Suprapubic skin (tissue), 4 donors: ENCODE measurements around the gene MSMP. TPM values are rescaled to one million over a fixed set of nuclear protein-coding genes. Genes with fewer than 3 reads are reported as not detected.

Experiments used
- DNase-seq, 2 donors: peaks; one replicate each; pipeline ENCODE4 v3.0.0-alpha.2; 2019; ENCODE audit warnings: low spot score in 2 of 2
- H3K27ac ChIP-seq: fragments of 200-600 bp; sonication (generic); one replicate; pipeline ENCODE4 v1.5.1; 2019
- H3K27me3 ChIP-seq: fragments of 200-600 bp; sonication (generic); one replicate; pipeline ENCODE4 v1.5.1; 2019
- H3K36me3 ChIP-seq: fragments of 200-600 bp; sonication (generic); one replicate; pipeline ENCODE4 v1.5.1; 2019
- H3K4me1 ChIP-seq: fragments of 200-600 bp; sonication (generic); one replicate; pipeline ENCODE4 v1.5.1; 2019
- H3K4me3 ChIP-seq: fragments of 200-600 bp; sonication (generic); one replicate; pipeline ENCODE4 v1.5.1; 2019; ENCODE audit warnings: mild to moderate bottlenecking
- H3K9me3 ChIP-seq: fragments of 200-600 bp; sonication (generic); one replicate; pipeline ENCODE4 v1.5.1; 2019
- CTCF ChIP-seq, 2 donors: fragments of 200-600 bp in 1 of 2; fragments of 450-650 bp in 1 of 2; sonication (generic) in 1 of 2; IDR thresholded peaks; one replicate each; pipeline ENCODE4 v1.5.1; 2016 to 2019; ENCODE audit warnings: antibody characterized with exemption in 2 of 2, mild to moderate bottlenecking in 1 of 2, moderate library complexity in 1 of 2
- EP300 ChIP-seq: sonication (generic); formaldehyde crosslinking; IDR thresholded peaks from one replicate; pipeline ENCODE4 v1.6.1; 2017; ENCODE audit warnings: antibody characterized with exemption
- POLR2A ChIP-seq, 2 donors: fragments of 450-650 bp; IDR thresholded peaks; one replicate each; pipeline ENCODE4 v1.6.1; 2017; ENCODE audit warnings: antibody characterized with exemption in 2 of 2, mild to moderate bottlenecking in 2 of 2, moderate library complexity in 2 of 2
- POLR2AphosphoS5 ChIP-seq, 3 donors: sonication (generic); formaldehyde crosslinking; IDR thresholded peaks; one replicate each; pipeline ENCODE4 v1.6.1; 2017; ENCODE audit warnings: antibody characterized with exemption in 3 of 3
- WGBS: methylation state at CpG from one replicate; pipeline ENCODE4 v1.1.5; 2018; 5-methylcytosine and 5-hydroxymethylcytosine counted together
- total RNA-seq, 4 donors: library from RNA; depleted of rRNA; stranded (reverse); fragments of >200 nt; gene quantifications; one replicate each; pipeline ENCODE4 v1.1.0, GENCODE V29; 2016

Gene MSMP
- total RNA-seq, 4 donors from 2014 or later: not detected

GRCh38 chr9:35732185-35732799, 21.8 kb downstream of the MSMP start, which contains the start of the genes CREB3 and TLN1:
TSS of gene CREB3 (plus strand) at chr9:35732666. CDS start at chr9:35732773, 107 bp downstream.
TSS of gene TLN1 (minus strand) at chr9:35732195. CDS start at chr9:35725694, 6,501 bp downstream.
- peak; percentile 99 for DNase-seq
- TF ChIP-seq POLR2AphosphoS5 (IDR thresholded peaks at IDR 0.05) (peak in 2 of 3 donors; percentile 94 to 95), EP300 (no peak), POLR2A (IDR thresholded peaks at IDR 0.05) (peak in 1 of 2 donors; percentile 44)
- 0% methylated on average over 2 of the region's 49 CpGs for WGBS
- H3K27ac ChIP-seq: peak within 1 kb of the TSS; percentile 96
- peak within 1 kb of the TSS; percentile 65 for H3K4me3 ChIP-seq
- H3K27me3 ChIP-seq: no peaks in the 10 kb centered on the region
- H3K36me3 ChIP-seq: peaks cover 23% of the 10 kb centered on the region
- H3K9me3 ChIP-seq: no peaks in the 10 kb centered on the region
- H3K4me1 ChIP-seq: peaks cover 53% of the 10 kb centered on the region

- Histone ChIP-seq H3K9me3 (no peaks in the 10 kb centered on the region), H3K4me1 (peaks cover 59% of the 10 kb centered on the region), H3K27me3 (no peaks in the 10 kb centered on the region), H3K27ac (peak overlapping the region; percentile 96), H3K36me3 (peaks cover 17% of the 10 kb centered on the region), H3K4me3 (peak overlapping the region; percentile 65)
- under 1% methylated on average over 28 of the region's 47 CpGs for WGBS
- TF ChIP-seq EP300 (no peak), POLR2A (IDR thresholded peaks at IDR 0.05) (peak in 1 of 2 donors; percentile 69), CTCF (IDR thresholded peaks at IDR 0.05) (no peak), POLR2AphosphoS5 (IDR thresholded peaks at IDR 0.05) (no peak)
- DNase-seq: peak in 1 of 2 donors; percentile 83
Observed at GRCh38 chr9:35731415-35732184, 22.5 kb downstream of the MSMP start.

GRCh38 chr9:35730486-35730854, 23.6 kb downstream of the MSMP start:
- 81% methylated on average over 2 of the region's 2 CpGs for WGBS
- Histone ChIP-seq H3K27me3 (no peaks in the 10 kb centered on the region), H3K36me3 (peaks cover 13% of the 10 kb centered on the region), H3K27ac (peak overlapping the region; percentile 96), H3K4me3 (peak overlapping the region; percentile 65), H3K4me1 (peaks cover 59% of the 10 kb centered on the region), H3K9me3 (no peaks in the 10 kb centered on the region)
- no peak for TF ChIP-seq POLR2A (IDR thresholded peaks at IDR 0.05)
- no peak for TF ChIP-seq CTCF (IDR thresholded peaks at IDR 0.05)
- no peak for TF ChIP-seq EP300
- no peak for TF ChIP-seq POLR2AphosphoS5 (IDR thresholded peaks at IDR 0.05)
- no peak for DNase-seq

- peaks cover 13% of the 10 kb centered on the region for H3K36me3 ChIP-seq
- peak overlapping the region; percentile 96 for H3K27ac ChIP-seq
- no peaks in the 10 kb centered on the region for H3K9me3 ChIP-seq
- no peaks in the 10 kb centered on the region for H3K27me3 ChIP-seq
- 23% methylated on average over 6 of the region's 6 CpGs for WGBS
- no peak for DNase-seq
- peak overlapping the region; percentile 65 for H3K4me3 ChIP-seq
- peaks cover 59% of the 10 kb centered on the region for H3K4me1 ChIP-seq
- peak; percentile 38 to 41 for TF ChIP-seq CTCF (IDR thresholded peaks at IDR 0.05)
- TF ChIP-seq POLR2A (IDR thresholded peaks at IDR 0.05): no peak
- TF ChIP-seq EP300: no peak
- TF ChIP-seq POLR2AphosphoS5 (IDR thresholded peaks at IDR 0.05): no peak
Observed at GRCh38 chr9:35729700-35730485, 24.2 kb downstream of the MSMP start.

GRCh38 chr9:35729101-35729500, 25.0 kb downstream of the MSMP start:
- peak overlapping the region; percentile 61 for H3K27ac ChIP-seq
- peaks cover 21% of the 10 kb centered on the region for H3K36me3 ChIP-seq
- H3K9me3 ChIP-seq: no peaks in the 10 kb centered on the region
- no peak for DNase-seq
- TF ChIP-seq POLR2AphosphoS5 (IDR thresholded peaks at IDR 0.05): no peak
- no peak for TF ChIP-seq POLR2A (IDR thresholded peaks at IDR 0.05)
- TF ChIP-seq CTCF (IDR thresholded peaks at IDR 0.05): no peak
- TF ChIP-seq EP300: no peak
- no peaks in the 10 kb centered on the region for H3K27me3 ChIP-seq
- peaks cover 59% of the 10 kb centered on the region for H3K4me1 ChIP-seq
- peak overlapping the region; percentile 65 for H3K4me3 ChIP-seq
- WGBS: 59% methylated on average over 3 of the region's 3 CpGs
